HepG2 (cell line): Measurements from ENCODE around the gene SMAD3. TPM values are rescaled to one million over a fixed set of nuclear protein-coding genes. Genes with fewer than 3 reads are reported as not detected.

Experiments
- CHCHD3 ChIP-seq: sonication (generic); formaldehyde crosslinking; IDR thresholded peaks from 2 replicates; pipeline ENCODE4 v1.8.0; 2022; ENCODE audit warnings: mild to moderate bottlenecking, missing genetic modification reagents, moderate library complexity
- ESRRA ChIP-seq: sonication (generic); formaldehyde crosslinking; IDR thresholded peaks from 2 replicates; pipeline ENCODE4 v1.5.1; 2020; ENCODE audit warnings: mild to moderate bottlenecking, low read depth, missing genetic modification reagents
- KDM1A ChIP-seq: IDR thresholded peaks from 2 replicates; pipeline ENCODE4 v1.6.1; 2016; ENCODE audit warnings: missing compliant biosample characterization
- MEIS2 ChIP-seq: sonication (generic); formaldehyde crosslinking; IDR thresholded peaks from 2 replicates; pipeline ENCODE4 v1.9.0; 2021; ENCODE audit warnings: mild to moderate bottlenecking, missing genetic modification reagents
- NCOA2 ChIP-seq: sonication (generic); formaldehyde crosslinking; IDR thresholded peaks from 2 replicates; pipeline ENCODE4 v1.8.0; 2022; ENCODE audit warnings: inconsistent platforms
- PRPF4 ChIP-seq: fragments of 200-400 bp; formaldehyde crosslinking; IDR thresholded peaks from 2 replicates; pipeline ENCODE4 v1.6.1; 2016; ENCODE audit warnings: low read length, low read depth; ENCODE audit not compliant: poor library complexity, severe bottlenecking
- RCOR2 ChIP-seq: IDR thresholded peaks from 2 replicates; pipeline ENCODE4 v1.6.1; 2016; ENCODE audit warnings: missing biosample characterization, missing genetic modification reagents
- REPIN1 ChIP-seq: sonication (generic); formaldehyde crosslinking; IDR thresholded peaks from 2 replicates; pipeline ENCODE4 v1.8.0; 2022; ENCODE audit warnings: missing genetic modification reagents, low read depth, mild to moderate bottlenecking, borderline replicate concordance
- RORA ChIP-seq: sonication (generic); formaldehyde crosslinking; IDR thresholded peaks from 2 replicates; pipeline ENCODE4 v1.5.0; 2020; ENCODE audit warnings: mild to moderate bottlenecking, missing genetic modification reagents, moderate library complexity
- SOX6 ChIP-seq, 2 experiments: fragments of 450-650 bp in 1 of 2; sonication (generic) in 1 of 2; formaldehyde crosslinking in 1 of 2; IDR thresholded peaks; 2 replicates each; pipeline versions ENCODE4 v1.4.0 to v1.6.1; 2017 to 2020; ENCODE audit warnings: antibody characterized with exemption in 1 of 2, mild to moderate bottlenecking in 1 of 2, missing genetic modification reagents in 1 of 2
- STAG1 ChIP-seq: sonication (generic); formaldehyde crosslinking; IDR thresholded peaks from 2 replicates; pipeline ENCODE4 v1.4.0; 2020; ENCODE audit warnings: missing genetic modification reagents
- TARDBP ChIP-seq: sonication (generic); formaldehyde crosslinking; IDR thresholded peaks from 2 replicates; pipeline ENCODE4 v1.8.0; 2022; ENCODE audit warnings: mild to moderate bottlenecking, missing genetic modification reagents
- ZMYM3 ChIP-seq: sonication (generic); formaldehyde crosslinking; IDR thresholded peaks from 2 replicates; pipeline ENCODE4 v1.5.1; 2020; ENCODE audit warnings: mild to moderate bottlenecking, missing genetic modification reagents
- ZNF775 ChIP-seq: sonication (generic); formaldehyde crosslinking; IDR thresholded peaks from 2 replicates; pipeline ENCODE4 v1.4.0; 2020; ENCODE audit warnings: missing genetic modification reagents, mild to moderate bottlenecking, moderate library complexity, borderline replicate concordance
- polyA plus RNA-seq, 8 experiments: library from polyadenylated mRNA; depleted of rRNA in 3 of 8; stranded (reverse) in 7 of 8; unstranded in 1 of 8; fragments of >200 nt; fragmentation: Illumina TruSeq in 4 of 8; extraction: Trizol in 4 of 8; gene quantifications; 2 replicates each; pipeline versions ENCODE4 v1.2.1 to v1.2.3, GENCODE V29; 2011 to 2016; ENCODE audit warnings: low read depth in 4 of 8, missing spikeins in 1 of 8, mixed read lengths in 1 of 8; ENCODE audit not compliant: insufficient read depth in 1 of 8
- total RNA-seq, 5 experiments: library from RNA; depleted of rRNA; stranded (reverse); fragments of >200 nt; fragmentation: Illumina TruSeq; extraction: Trizol; gene quantifications; 2 replicates each; pipeline ENCODE4 v1.2.3, GENCODE V29; 2016; ENCODE audit warnings: low read depth in 1 of 5
- TF ChIP-seq, protein P1 (sequence below): sonication (generic); formaldehyde crosslinking; IDR thresholded peaks from 2 replicates; pipeline ENCODE4 v1.5.1; 2020; ENCODE audit warnings: mild to moderate bottlenecking, missing genetic modification reagents
- TF ChIP-seq, protein P2 (sequence below): sonication (generic); formaldehyde crosslinking; IDR thresholded peaks from 2 replicates; pipeline ENCODE4 v1.4.0; 2020; ENCODE audit warnings: missing genetic modification reagents, borderline replicate concordance
- TF ChIP-seq, protein P3 (sequence below): sonication (generic); formaldehyde crosslinking; conservative IDR thresholded peaks from 2 replicates; pipeline ENCODE4 v1.4.0; 2020; ENCODE audit warnings: mild to moderate bottlenecking, missing genetic modification reagents, moderate library complexity

Gene SMAD3
- total and polyA plus RNA-seq, 2 of the 13 experiments (the other 11 are each of a cell fraction or from before 2014, with no cell fraction given) = 8.6 to 56.3 TPM

DNA sequence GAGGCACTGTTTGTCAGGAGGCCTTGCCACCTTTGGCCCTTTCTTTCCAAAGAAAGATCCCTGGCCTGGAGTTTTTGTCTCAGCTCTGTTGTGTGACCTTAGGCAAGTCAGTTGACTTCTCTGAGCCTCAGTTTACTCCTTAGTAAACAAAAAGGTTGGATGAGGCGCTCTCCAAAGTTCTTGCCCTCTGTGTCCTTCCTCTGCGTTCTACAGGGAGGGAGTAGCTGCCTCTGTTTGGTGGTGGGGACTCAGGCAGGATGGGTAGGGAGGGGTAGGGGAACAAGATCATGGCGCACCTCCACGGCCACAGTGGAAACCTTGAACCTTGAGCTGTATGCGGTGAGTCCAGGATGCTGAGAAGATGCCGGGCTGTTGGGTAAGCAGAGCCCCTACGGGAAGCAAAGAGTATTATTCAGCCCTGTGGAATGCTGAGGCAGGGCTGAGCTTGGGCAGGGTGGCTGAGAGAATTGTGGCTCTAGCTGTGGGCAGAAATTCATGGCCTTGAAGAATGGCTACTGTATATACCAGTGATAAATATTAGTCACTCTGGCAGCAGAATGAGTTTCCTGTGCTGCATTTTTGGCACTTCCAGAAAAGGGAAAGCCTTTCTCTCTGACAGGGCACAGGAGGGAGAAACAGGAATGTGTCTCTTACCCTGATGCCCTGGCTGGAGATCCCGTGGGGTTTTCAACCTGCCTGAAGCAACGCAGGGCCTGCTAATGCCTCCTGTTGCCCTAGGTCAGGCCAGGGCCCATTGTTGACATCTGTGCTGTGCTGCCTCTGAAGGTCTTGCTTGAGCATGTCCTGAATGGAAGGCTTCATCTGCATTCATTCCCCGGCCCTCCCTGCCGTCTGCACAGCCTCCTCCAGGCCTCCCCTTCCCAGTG is 39.9 kb downstream of the SMAD3 start (continued):
- peak; percentile 75; the same call in 1 of the 2 replicates for TF ChIP-seq ZMYM3 (CRISPR knock-in tag)
- no peak for TF ChIP-seq ZNF775 (CRISPR knock-in tag)
- peak; percentile 89; the same call in 1 of the 2 replicates for TF ChIP-seq TARDBP (CRISPR knock-in tag)
- no peak for TF ChIP-seq PRPF4
- peak; percentile 42 for TF ChIP-seq STAG1 (CRISPR knock-in tag)
- TF ChIP-seq, protein P1, sequence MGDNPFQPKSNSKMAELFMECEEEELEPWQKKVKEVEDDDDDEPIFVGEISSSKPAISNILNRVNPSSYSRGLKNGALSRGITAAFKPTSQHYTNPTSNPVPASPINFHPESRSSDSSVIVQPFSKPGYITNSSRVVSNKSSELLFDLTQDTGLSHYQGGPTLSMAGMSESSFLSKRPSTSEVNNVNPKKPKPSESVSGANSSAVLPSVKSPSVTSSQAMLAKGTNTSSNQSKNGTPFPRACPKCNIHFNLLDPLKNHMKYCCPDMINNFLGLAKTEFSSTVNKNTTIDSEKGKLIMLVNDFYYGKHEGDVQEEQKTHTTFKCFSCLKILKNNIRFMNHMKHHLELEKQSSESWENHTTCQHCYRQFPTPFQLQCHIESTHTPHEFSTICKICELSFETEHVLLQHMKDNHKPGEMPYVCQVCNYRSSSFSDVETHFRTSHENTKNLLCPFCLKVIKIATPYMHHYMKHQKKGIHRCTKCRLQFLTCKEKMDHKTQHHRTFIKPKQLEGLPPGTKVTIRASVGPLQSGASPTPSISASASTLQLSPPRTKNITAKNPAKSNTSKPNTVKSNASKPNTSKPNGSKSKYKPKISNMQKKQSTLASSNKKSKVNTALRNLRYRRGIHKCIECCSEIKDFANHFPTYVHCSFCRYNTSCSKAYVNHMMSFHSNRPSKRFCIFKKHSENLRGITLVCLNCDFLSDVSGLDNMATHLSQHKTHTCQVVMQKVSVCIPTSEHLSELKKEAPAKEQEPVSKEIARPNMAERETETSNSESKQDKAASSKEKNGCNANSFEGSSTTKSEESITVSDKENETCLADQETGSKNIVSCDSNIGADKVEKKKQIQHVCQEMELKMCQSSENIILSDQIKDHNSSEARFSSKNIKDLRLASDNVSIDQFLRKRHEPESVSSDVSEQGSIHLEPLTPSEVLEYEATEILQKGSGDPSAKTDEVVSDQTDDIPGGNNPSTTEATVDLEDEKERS = peak; percentile 80; the same call in 1 of the 2 replicates
- TF ChIP-seq, protein P2, sequence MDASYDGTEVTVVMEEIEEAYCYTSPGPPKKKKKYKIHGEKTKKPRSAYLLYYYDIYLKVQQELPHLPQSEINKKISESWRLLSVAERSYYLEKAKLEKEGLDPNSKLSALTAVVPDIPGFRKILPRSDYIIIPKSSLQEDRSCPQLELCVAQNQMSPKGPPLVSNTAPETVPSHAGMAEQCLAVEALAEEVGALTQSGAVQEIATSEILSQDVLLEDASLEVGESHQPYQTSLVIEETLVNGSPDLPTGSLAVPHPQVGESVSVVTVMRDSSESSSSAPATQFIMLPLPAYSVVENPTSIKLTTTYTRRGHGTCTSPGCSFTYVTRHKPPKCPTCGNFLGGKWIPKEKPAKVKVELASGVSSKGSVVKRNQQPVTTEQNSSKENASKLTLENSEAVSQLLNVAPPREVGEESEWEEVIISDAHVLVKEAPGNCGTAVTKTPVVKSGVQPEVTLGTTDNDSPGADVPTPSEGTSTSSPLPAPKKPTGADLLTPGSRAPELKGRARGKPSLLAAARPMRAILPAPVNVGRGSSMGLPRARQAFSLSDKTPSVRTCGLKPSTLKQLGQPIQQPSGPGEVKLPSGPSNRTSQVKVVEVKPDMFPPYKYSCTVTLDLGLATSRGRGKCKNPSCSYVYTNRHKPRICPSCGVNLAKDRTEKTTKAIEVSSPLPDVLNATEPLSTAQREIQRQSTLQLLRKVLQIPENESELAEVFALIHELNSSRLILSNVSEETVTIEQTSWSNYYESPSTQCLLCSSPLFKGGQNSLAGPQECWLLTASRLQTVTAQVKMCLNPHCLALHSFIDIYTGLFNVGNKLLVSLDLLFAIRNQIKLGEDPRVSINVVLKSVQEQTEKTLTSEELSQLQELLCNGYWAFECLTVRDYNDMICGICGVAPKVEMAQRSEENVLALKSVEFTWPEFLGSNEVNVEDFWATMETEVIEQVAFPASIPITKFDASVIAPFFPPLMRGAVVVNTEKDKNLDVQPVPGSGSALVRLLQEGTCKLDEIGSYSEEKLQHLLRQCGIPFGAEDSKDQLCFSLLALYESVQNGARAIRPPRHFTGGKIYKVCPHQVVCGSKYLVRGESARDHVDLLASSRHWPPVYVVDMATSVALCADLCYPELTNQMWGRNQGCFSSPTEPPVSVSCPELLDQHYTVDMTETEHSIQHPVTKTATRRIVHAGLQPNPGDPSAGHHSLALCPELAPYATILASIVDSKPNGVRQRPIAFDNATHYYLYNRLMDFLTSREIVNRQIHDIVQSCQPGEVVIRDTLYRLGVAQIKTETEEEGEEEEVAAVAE (CRISPR knock-in tag) = peak; percentile 51; the same call in 1 of the 2 replicates
- TF ChIP-seq RCOR2 (CRISPR knock-in tag) = peak; percentile 88
- no peak for TF ChIP-seq RORA
- TF ChIP-seq, protein P3, sequence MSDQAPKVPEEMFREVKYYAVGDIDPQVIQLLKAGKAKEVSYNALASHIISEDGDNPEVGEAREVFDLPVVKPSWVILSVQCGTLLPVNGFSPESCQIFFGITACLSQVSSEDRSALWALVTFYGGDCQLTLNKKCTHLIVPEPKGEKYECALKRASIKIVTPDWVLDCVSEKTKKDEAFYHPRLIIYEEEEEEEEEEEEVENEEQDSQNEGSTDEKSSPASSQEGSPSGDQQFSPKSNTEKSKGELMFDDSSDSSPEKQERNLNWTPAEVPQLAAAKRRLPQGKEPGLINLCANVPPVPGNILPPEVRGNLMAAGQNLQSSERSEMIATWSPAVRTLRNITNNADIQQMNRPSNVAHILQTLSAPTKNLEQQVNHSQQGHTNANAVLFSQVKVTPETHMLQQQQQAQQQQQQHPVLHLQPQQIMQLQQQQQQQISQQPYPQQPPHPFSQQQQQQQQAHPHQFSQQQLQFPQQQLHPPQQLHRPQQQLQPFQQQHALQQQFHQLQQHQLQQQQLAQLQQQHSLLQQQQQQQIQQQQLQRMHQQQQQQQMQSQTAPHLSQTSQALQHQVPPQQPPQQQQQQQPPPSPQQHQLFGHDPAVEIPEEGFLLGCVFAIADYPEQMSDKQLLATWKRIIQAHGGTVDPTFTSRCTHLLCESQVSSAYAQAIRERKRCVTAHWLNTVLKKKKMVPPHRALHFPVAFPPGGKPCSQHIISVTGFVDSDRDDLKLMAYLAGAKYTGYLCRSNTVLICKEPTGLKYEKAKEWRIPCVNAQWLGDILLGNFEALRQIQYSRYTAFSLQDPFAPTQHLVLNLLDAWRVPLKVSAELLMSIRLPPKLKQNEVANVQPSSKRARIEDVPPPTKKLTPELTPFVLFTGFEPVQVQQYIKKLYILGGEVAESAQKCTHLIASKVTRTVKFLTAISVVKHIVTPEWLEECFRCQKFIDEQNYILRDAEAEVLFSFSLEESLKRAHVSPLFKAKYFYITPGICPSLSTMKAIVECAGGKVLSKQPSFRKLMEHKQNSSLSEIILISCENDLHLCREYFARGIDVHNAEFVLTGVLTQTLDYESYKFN (CRISPR knock-in tag) = peak; percentile 78
- peak; percentile 83 for TF ChIP-seq ESRRA (CRISPR knock-in tag)
- no peak for TF ChIP-seq SOX6 (IDR thresholded peaks at IDR 0.05)
- peak; percentile 89 for TF ChIP-seq SOX6 (CRISPR knock-in tag; IDR thresholded peaks at IDR 0.05)
- peak; percentile 54; the same call in 1 of the 2 replicates for TF ChIP-seq MEIS2 (CRISPR knock-in tag)
- peak; percentile 91 for TF ChIP-seq KDM1A (CRISPR knock-in tag)
- no peak for TF ChIP-seq REPIN1 (CRISPR knock-in tag)
- no peak for TF ChIP-seq CHCHD3 (CRISPR knock-in tag)
- peak; percentile 92 for TF ChIP-seq NCOA2 (CRISPR knock-in tag)
